Cardiac fibroblast (primary cell): Measurements from ENCODE around the gene LSM12.

Source experiments
- DNase-seq, 2 donors: peaks; one replicate each; pipeline versions ENCODE4 v3.0.0 to v3.0.0-alpha.2; 2010; ENCODE audit warnings: low read depth in 2 of 2
- H3K4me3 ChIP-seq, 2 donors: replicated peaks in 1 of 2; 1 replicate in 1 of 2; 2 replicates in 1 of 2; pipeline ENCODE4 v1.5.1; 2011; ENCODE audit warnings: low read depth in 2 of 2, low read length in 2 of 2, mild to moderate bottlenecking in 2 of 2, moderate library complexity in 1 of 2
- TF ChIP-seq, protein P1 (sequence below): IDR thresholded peaks from one replicate; pipeline ENCODE4 v1.5.1; 2011; ENCODE audit warnings: low read depth, mild to moderate bottlenecking, low read length, inconsistent platforms

Gene LSM12

DNA sequence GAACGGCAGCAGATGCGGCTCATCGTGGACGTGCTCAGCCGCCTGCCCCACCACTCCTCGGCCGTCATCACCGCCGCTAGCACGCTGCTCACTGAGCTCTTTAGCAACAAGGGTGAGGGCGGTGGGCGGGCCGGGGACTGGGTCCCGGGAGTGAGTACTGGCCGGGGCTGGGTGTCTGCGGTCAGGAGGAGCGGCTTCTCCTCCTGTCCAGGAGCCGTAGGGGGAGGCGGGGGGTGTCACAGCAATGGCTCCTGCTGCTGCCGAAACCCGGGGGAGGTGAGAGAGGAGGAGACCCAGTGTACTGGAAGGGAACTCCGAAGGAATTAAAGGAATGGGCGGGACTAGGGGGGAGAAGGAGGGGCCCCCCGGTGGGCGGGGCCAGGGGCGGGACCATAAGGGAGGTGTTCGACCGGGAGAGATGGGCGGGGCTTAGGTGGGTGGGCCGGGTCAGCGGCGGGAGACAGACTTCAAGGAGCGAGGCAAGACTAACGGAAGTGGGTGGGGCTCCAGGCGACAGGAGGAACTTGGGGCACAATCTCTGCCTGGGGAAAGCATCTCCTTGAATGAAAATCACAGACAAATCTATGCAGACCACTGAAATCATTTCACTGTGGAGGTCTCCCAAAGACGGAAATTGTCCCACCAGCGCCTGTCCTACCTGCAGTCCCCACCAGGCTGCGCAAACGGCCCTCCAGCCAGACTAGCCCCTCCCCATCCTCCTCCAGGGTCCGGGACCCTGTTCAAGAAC is 59.7 kb downstream of the LSM12 start:
- peak; percentile 98 for DNase-seq
- TF ChIP-seq, protein P1, sequence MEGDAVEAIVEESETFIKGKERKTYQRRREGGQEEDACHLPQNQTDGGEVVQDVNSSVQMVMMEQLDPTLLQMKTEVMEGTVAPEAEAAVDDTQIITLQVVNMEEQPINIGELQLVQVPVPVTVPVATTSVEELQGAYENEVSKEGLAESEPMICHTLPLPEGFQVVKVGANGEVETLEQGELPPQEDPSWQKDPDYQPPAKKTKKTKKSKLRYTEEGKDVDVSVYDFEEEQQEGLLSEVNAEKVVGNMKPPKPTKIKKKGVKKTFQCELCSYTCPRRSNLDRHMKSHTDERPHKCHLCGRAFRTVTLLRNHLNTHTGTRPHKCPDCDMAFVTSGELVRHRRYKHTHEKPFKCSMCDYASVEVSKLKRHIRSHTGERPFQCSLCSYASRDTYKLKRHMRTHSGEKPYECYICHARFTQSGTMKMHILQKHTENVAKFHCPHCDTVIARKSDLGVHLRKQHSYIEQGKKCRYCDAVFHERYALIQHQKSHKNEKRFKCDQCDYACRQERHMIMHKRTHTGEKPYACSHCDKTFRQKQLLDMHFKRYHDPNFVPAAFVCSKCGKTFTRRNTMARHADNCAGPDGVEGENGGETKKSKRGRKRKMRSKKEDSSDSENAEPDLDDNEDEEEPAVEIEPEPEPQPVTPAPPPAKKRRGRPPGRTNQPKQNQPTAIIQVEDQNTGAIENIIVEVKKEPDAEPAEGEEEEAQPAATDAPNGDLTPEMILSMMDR = peak; percentile 77
- peak overlapping the region; percentile 66 to 70 for H3K4me3 ChIP-seq

DNA sequence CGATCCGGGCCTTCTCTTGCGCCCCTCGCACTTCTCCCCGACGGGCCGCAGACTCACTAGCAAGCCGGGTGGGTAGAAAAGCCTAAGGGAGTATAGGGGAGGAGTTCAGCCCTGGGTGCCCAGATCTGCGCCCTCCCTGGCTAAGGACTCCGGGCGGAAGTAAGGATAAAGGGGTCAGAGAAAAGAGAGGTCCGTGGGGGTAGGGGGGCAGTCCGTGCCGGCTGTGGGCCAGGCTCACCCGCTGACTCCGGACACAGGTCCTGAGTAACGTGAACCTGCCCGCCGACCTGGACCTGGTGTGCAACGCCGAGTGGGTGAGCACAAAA is 60.2 kb downstream of the LSM12 start:
- TF ChIP-seq, protein P1 = no peak
- peak overlapping the region; percentile 59 to 70 for H3K4me3 ChIP-seq
- no peak for DNase-seq

DNA sequence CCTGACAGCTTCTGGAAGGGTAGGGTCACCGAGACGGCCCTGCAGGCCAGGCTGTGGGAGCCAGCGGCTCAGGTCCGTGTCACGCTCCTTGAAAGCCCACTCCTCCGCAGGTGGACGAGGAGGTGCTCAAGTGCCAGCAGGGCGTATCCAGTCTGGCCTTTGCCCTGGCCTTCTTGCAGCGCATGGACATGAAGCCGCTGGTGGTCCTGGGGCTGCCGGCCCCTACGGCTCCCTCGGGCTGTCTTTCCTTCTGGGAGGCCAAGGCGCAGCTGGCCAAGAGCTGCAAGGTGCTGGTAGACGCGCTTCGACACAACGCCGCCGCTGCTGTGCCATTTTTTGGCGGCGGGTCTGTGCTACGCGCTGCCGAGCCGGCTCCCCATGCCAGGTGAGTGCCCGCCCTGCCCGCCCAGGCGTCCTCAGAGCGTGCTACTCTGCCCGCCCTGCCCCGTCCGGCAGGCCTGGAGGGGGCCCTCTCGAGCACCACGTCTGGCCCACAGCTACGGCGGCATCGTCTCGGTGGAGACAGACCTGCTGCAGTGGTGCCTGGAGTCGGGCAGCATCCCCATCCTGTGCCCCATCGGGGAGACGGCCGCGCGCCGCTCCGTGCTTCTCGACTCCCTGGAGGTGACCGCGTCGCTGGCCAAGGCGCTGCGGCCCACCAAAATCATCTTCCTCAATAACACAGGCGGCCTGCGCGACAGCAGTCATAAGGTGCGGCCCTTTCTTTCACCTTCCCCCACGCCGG is 60.8 kb downstream of the LSM12 start:
- DNase-seq = no peak
- TF ChIP-seq, protein P1 = peak; percentile 10
- H3K4me3 ChIP-seq = peak overlapping the region; percentile 59 to 70

DNA sequence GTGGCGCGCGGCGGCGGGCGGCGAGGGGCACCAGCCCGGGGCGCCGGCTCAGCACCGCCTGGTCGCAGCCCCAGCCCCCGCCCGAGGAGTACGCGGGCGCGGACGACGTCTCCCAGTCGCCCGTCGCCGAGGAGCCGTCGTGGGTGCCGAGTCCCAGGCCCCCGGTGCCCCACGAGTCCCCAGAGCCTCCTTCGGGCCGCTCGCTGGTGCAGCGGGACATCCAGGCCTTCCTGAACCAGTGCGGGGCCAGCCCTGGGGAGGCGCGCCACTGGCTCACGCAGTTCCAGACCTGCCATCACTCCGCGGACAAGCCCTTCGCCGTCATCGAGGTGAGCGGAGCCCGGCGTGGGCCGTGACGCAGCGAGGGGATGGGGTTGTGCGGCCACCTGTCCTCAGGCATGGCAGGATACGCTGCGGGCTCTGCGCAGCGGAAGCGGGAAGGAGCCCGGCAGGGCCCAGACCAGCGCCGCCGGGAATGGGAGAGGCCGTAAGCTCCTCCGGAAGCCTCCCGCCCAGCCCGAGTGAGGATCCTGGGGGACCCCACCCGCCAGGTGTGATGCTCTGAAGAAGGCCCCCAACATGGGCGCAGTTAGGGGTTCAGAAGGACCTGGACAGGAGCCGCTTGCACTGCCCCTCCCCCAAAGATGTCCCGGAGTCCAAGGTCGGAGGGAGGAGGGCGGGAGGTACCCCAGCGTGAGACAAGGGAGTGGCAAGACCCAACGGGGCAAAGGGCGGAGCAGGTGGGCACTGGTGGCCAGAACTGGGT is 61.5 kb downstream of the LSM12 start:
- TF ChIP-seq, protein P1 = no peak
- peak overlapping the region; percentile 35 to 59 for H3K4me3 ChIP-seq
- DNase-seq = no peak

DNA sequence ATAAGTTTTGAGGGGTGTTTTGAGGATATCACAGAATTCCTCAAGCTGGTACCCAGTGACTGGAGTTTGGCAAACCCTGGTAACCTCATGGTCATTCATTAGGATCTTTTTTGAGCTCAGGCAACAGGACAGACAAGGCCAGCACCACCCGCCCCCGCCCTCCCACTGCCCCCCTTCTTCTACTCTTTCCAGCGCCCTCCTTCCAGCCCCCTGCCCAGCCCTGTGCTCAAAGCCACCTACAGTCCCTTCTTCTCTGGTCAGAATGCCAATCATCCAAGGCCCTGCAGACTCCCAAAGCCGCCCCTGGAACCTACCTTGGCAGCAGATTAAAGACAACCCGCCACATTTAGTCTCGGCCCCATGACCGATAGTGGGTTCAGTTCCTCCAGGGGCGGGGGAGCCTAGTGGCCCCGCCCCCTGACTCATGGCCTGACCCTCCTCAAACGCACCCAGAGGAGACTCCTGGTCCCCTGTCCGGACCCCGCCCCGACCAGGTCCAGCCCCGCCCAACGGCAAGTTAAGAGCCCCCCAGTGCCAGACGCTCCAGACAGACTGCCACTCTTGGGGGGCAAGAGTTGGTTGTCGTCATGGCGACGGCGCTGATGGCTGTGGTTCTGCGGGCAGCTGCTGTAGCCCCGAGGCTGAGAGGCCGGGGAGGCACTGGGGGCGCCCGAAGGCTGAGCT is 62.3 kb downstream of the LSM12 start, which contains the start of gene NAGS:
Gene NAGS, plus strand, starts transcription at position 546 of the 684 bp plus-strand sequence. Its CDS starts 42 bp downstream, at position 588.
- DNase-seq = no peak
- TF ChIP-seq, protein P1 = no peak
- H3K4me3 ChIP-seq = peak within 1 kb of the TSS; percentile 35 to 59

DNA sequence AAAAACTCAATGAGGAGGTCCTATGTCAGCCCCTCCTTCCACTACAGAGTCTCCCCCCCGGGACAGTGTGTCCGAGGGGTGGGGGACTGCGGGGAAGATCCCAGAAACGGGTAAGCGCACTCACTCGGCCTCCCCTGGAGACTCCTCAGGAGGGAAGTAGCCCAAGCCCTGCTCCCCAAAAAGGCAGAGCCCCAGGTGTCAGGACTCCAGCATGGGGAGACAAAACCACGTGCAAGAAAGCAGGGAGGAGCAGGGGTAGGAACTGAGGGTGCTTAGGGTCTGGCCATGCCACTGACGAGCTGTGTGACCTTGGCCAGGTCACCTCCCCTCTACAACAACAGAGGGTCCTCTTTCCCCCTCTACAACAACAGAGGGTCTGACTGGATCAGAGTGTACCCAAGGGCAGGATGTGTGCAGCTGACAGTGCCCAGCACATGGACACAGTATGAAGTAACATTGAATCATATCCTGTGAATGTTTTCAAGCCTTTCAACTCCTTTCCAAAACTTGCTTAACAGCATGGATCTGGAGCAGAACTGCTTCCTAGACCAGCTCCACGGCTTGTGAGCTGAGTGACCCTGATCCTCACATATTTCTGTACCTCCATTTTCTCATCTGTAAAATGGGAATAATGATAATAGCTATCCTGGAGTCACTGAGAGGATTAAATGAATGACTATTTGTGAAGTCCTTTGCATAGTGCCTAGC is 64.2 kb downstream of the LSM12 start:
- TF ChIP-seq, protein P1 = no peak
- H3K4me3 ChIP-seq = no peak overlapping the region
- DNase-seq = peak; percentile 91 to 94
